ENCODE data around the gene TPGS2.

DNA sequence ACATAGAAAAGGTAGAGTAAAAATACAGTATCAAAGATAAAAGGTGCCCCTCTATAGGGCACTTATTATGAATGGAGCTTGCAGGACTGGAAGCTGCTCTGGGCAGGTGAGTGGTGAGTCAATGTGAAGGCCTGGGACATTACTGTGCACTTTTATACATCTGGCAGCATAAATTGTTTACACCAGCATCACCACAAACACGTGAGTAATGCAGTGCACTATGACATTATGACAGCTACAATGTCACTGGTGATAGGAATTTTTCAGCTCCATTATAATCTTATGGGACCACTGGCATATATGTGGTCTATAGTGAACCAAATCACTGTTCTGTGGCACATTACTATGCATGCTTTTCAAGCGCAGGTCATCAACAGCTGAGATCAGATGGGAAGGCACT, 48.1 kb downstream of the TPGS2 start:
- TF ChIP-seq POLR2AphosphoS5 (IDR thresholded peaks at IDR 0.05; ENCODE audit: low read depth, low read length) (no peak), POLR2A (IDR thresholded peaks at IDR 0.05; ENCODE audit: low read depth, low read length) (no peak), TAF1 (IDR thresholded peaks at IDR 0.05; ENCODE audit: borderline replicate concordance, low read depth, low read length) (no peak)
